IMR-90 (cell line): Measurements from ENCODE around the gene TRIM37. TPM values are rescaled to one million over a fixed set of nuclear protein-coding genes. Genes with fewer than 3 reads are reported as not detected.

Experiments
- ATAC-seq: fragments of 200-7000 bp; cut with Tn5 transposase; 2 replicates; pipeline ENCODE4 v1.9.1; 2020; ENCODE audit warnings: low read depth, mild to moderate bottlenecking, moderate library complexity
- BruUV-seq: library from RNA; stranded (reverse); fragments of 400-500 nt; replicated peaks from 2 replicates; lab custom pipeline; 2021; lab: Mats Ljungman, UMichigan
- CTCF ChIA-PET: fragments of 300-600 bp; formaldehyde crosslinking; extraction: SDS; loops from one replicate; lab custom pipeline; 2021; ENCODE audit warnings: antibody characterized with exemption; lab: Yijun Ruan, JAX
- POLR2A ChIA-PET: fragments of 300-600 bp; sonication (Branson Sonifier 250); formaldehyde crosslinking; loops from one replicate; lab custom pipeline; 2022; ENCODE audit warnings: antibody characterized with exemption; ENCODE audit not compliant: unreplicated experiment; lab: Charles Lee
- DNase-seq: peaks from one replicate; pipeline ENCODE4 v3.0.0; 2013
- H2AFZ ChIP-seq: replicated peaks from 2 replicates; pipeline ENCODE3; 2013; ENCODE audit warnings: low read length, mild to moderate bottlenecking; ENCODE audit not compliant: poor library complexity
- H2AK5ac ChIP-seq: 2 replicates; pipeline ENCODE4 v1.6.1; 2013; ENCODE audit warnings: low read depth, low read length, inconsistent platforms
- H2AK9ac ChIP-seq: replicated peaks from 2 replicates; pipeline ENCODE3; 2013; ENCODE audit warnings: mild to moderate bottlenecking, low read depth, low read length, moderate library complexity; ENCODE audit not compliant: poor library complexity
- H2BK120ac ChIP-seq: 2 replicates; pipeline ENCODE4 v1.6.1; 2013; ENCODE audit warnings: low read depth, low read length, inconsistent platforms
- H2BK15ac ChIP-seq: 3 replicates; pipeline ENCODE4 v1.6.1; 2013; ENCODE audit warnings: low read depth, low read length, inconsistent platforms
- H2BK20ac ChIP-seq: 2 replicates; pipeline ENCODE4 v1.6.1; 2013; ENCODE audit warnings: low read depth, mild to moderate bottlenecking, inconsistent platforms, low read length, moderate library complexity
- H2BK5ac ChIP-seq: 2 replicates; pipeline ENCODE4 v1.6.1; 2013; ENCODE audit warnings: mild to moderate bottlenecking, low read depth, low read length, inconsistent platforms; ENCODE audit not compliant: poor library complexity, severe bottlenecking
- H3K14ac ChIP-seq: replicated peaks from 2 replicates; pipeline ENCODE4 v1.6.1; 2013; ENCODE audit warnings: low read depth, low read length, inconsistent platforms
- H3K18ac ChIP-seq: 2 replicates; pipeline ENCODE4 v1.6.1; 2013; ENCODE audit warnings: low read depth, low read length, control low read depth
- H3K23ac ChIP-seq: 2 replicates; pipeline ENCODE4 v1.6.1; 2013; ENCODE audit warnings: low read depth, low read length, inconsistent platforms
- H3K27ac ChIP-seq: 2 replicates; pipeline ENCODE4 v1.5.1; 2013; ENCODE audit warnings: mild to moderate bottlenecking, control low read depth, low read length; ENCODE audit not compliant: insufficient read depth
- H3K27me3 ChIP-seq: 2 replicates; pipeline ENCODE4 v1.6.1; 2013; ENCODE audit warnings: low read length; ENCODE audit not compliant: control insufficient read depth, insufficient read depth
- H3K36me3 ChIP-seq: 2 replicates; pipeline ENCODE4 v1.6.1; 2013; ENCODE audit warnings: low read length, mixed read lengths; ENCODE audit not compliant: control insufficient read depth, insufficient read depth
- H3K4ac ChIP-seq: 2 replicates; pipeline ENCODE4 v1.6.1; 2013; ENCODE audit warnings: low read depth, low read length, inconsistent platforms
- H3K4me1 ChIP-seq: 2 replicates; pipeline ENCODE4 v1.6.1; 2013; ENCODE audit warnings: low read length, mixed read lengths; ENCODE audit not compliant: control insufficient read depth, insufficient read depth
- H3K4me2 ChIP-seq: 2 replicates; pipeline ENCODE4 v1.6.1; 2013; ENCODE audit warnings: low read depth, mild to moderate bottlenecking, control low read depth, low read length, moderate library complexity
- H3K4me3 ChIP-seq: 2 replicates; pipeline ENCODE4 v1.5.1; 2013; ENCODE audit warnings: low read depth, mild to moderate bottlenecking, control low read depth, low read length, moderate library complexity; ENCODE audit not compliant: insufficient read depth
- H3K56ac ChIP-seq: 2 replicates; pipeline ENCODE4 v1.6.1; 2013; ENCODE audit warnings: low read length, inconsistent platforms; ENCODE audit not compliant: insufficient read depth; ENCODE audit errors: extremely low read depth
- H3K79me1 ChIP-seq, 2 experiments: 2 replicates each; pipeline ENCODE4 v1.6.1; 2013; ENCODE audit warnings: low read length in 2 of 2, inconsistent platforms in 1 of 2, low read depth in 1 of 2
- H3K9ac ChIP-seq: 2 replicates; pipeline ENCODE4 v1.6.1; 2013; ENCODE audit warnings: low read depth, low read length, control low read depth
- H3K9me1 ChIP-seq: 2 replicates; pipeline ENCODE4 v1.6.1; 2013; ENCODE audit warnings: low read length, inconsistent platforms; ENCODE audit not compliant: insufficient read depth
- H3K9me3 ChIP-seq: 2 replicates; pipeline ENCODE4 v1.6.1; 2013; ENCODE audit warnings: low read length; ENCODE audit not compliant: control insufficient read depth, insufficient read depth
- H4K20me1 ChIP-seq: 2 replicates; pipeline ENCODE4 v1.6.1; 2013; ENCODE audit warnings: low read length, inconsistent platforms; ENCODE audit not compliant: insufficient read depth
- H4K5ac ChIP-seq: 2 replicates; pipeline ENCODE4 v1.6.1; 2013; ENCODE audit warnings: mild to moderate bottlenecking, low read depth, low read length, control low read depth
- H4K8ac ChIP-seq, 2 experiments: 2 replicates each; pipeline ENCODE4 v1.6.1; 2013; ENCODE audit warnings: low read depth in 2 of 2, low read length in 2 of 2, control low read depth in 1 of 2, inconsistent platforms in 1 of 2
- H4K91ac ChIP-seq: 2 replicates; pipeline ENCODE4 v1.6.1; 2013; ENCODE audit warnings: low read depth, low read length, inconsistent platforms; ENCODE audit not compliant: insufficient read depth
- BHLHE40 ChIP-seq: fragments of 150-350 bp; IDR thresholded peaks from 2 replicates; pipeline ENCODE4 v1.6.1; 2016; ENCODE audit warnings: mild to moderate bottlenecking, low read depth, low read length
- CEBPB ChIP-seq: IDR thresholded peaks from 2 replicates; pipeline ENCODE4 v1.6.1; 2012; ENCODE audit warnings: low read depth, low read length, improper control_type of control experiment
- CTCF ChIP-seq: conservative IDR thresholded peaks from 2 replicates; pipeline ENCODE4 v1.5.1; 2012; ENCODE audit warnings: mild to moderate bottlenecking, low read depth, low read length, improper control_type of control experiment
- FOS ChIP-seq: fragments of 150-350 bp; IDR thresholded peaks from 2 replicates; pipeline ENCODE4 v1.6.1; 2016; ENCODE audit warnings: low read depth, low read length
- MXI1 ChIP-seq: IDR thresholded peaks from 2 replicates; pipeline ENCODE4 v1.6.1; 2012; ENCODE audit warnings: low read depth, mild to moderate bottlenecking, low read length, moderate library complexity, borderline replicate concordance
- RAD21 ChIP-seq: IDR thresholded peaks from 2 replicates; pipeline ENCODE4 v1.6.1; 2012; ENCODE audit warnings: low read length, improper control_type of control experiment
- SMC3 ChIP-seq: fragments of 150-350 bp; IDR thresholded peaks from 2 replicates; pipeline ENCODE4 v1.6.1; 2016; ENCODE audit warnings: low read depth, mild to moderate bottlenecking, antibody characterized with exemption, low read length, moderate library complexity
- WGBS, 2 experiments: methylation state at CpG; one replicate each; pipeline versions ENCODE4 v1.1.5 to v1.1.7; 2013; ENCODE audit warnings: missing lambda C conversion rate in 2 of 2; ENCODE audit not compliant: insufficient read length in 1 of 2; ENCODE audit errors: extremely low coverage in 2 of 2; 5-methylcytosine and 5-hydroxymethylcytosine counted together
- dilution Hi-C: fragments of 300-500 bp; cut with HindIII; formaldehyde crosslinking; loops from one replicate; pipeline ENCODE4 v1.14.3; 2018; ENCODE audit warnings: low sequenced_read_pairs; ENCODE audit not compliant: unreplicated experiment
- in situ Hi-C: fragments of 300-500 bp; cut with MboI; formaldehyde crosslinking; loops from 3 replicates; pipeline ENCODE4 v1.14.3; 2019; ENCODE audit warnings: low sequenced_read_pairs, inconsistent platforms, mixed read lengths
- intact Hi-C: fragments of 100-400 bp; cut with micrococcal nuclease; formaldehyde crosslinking; loops from 2 replicates; pipeline ENCODE4 v1.10.0; 2022
- polyA plus RNA-seq, 3 experiments: library from polyadenylated mRNA; depleted of rRNA; stranded (reverse); fragments of >200 nt; gene quantifications; 2 replicates each; pipeline ENCODE4 v1.2.3, GENCODE V29; 2012; ENCODE audit warnings: low replicate concordance in 1 of 3
- total RNA-seq: library from RNA; depleted of rRNA; stranded (reverse); fragments of >200 nt; gene quantifications from 2 replicates; pipeline ENCODE4 v1.2.3, GENCODE V29; 2012
- TF ChIP-seq, protein P1 (sequence below): fragments of 150-350 bp; IDR thresholded peaks from 2 replicates; pipeline ENCODE4 v1.6.1; 2017; ENCODE audit warnings: mild to moderate bottlenecking, antibody characterized with exemption, low read length, low read depth

TRIM37 gene
- total and polyA plus RNA-seq, 2 of the 4 experiments (the other 2 are of a cell fraction), result 12.1 to 24.9 TPM

DNA sequence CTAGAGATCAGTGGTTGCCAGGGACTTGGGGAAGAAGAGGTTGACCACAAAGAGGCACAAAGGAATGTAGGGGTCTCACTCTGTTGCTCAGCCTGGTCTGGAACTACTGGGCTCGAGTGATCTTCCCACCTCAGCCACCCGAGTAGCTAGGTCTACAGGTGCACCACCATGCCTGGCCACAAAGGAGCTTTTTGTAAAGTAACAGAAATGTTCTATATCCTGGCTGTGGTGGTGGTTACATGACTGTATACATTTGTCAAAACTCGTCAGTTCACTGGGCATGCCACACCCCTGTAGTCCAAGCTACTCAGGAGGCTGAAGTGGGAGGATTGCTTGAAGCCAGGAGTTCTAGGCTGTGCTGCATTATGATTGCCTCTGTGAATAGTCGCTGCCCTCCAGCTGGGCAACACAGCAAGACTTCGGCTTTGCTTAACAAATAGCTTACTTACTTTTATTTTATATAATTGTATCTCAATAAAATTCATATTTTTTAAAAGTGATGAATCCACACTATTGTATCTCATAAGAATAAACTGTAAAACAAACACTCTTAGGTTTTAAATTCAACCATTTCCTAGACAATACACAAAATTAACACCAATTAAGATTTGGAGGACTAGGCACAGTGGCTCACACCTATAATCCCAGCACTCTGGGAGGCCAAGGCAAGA lies 43.3 kb upstream of the TRIM37 start:
- peak overlapping the region; percentile 43; the same call in 1 of the 2 replicates for H2AK5ac ChIP-seq
- H3K27me3 ChIP-seq, result no peaks in the 10 kb centered on the region
- no peaks in the 10 kb centered on the region for H3K9me3 ChIP-seq
- BruUV-seq, result no TSS peak
- H2BK20ac ChIP-seq, result peak overlapping the region; percentile 66
- no peak overlapping the region for H3K56ac ChIP-seq
- H4K91ac ChIP-seq, result peak overlapping the region; percentile 12; the same call in 1 of the 2 replicates
- peak overlapping the region; percentile 49 for H2BK5ac ChIP-seq
- H3K18ac ChIP-seq, result no peak overlapping the region; the same call in 1 of the 2 replicates
- ChIA-PET CTCF (interaction anchor here (0.7 kb wide), 1 partner anchor 12 kb away, joined by 4 read pairs; no protein-coding TSS in a partner anchor), POLR2A (no interaction called here)
- H2BK120ac ChIP-seq, result no peak overlapping the region
- H2AFZ ChIP-seq, result no peak overlapping the region
- peak overlapping the region; percentile 95 for H3K23ac ChIP-seq
- H4K8ac ChIP-seq, result peak overlapping the region in 1 of 2 experiments; percentile 25; a peak in 2 of 4 replicates
- dilution Hi-C loops, result no loop called here
- peak overlapping the region; percentile 52 for H3K4ac ChIP-seq
- peak overlapping the region; percentile 49; the same call in 2 of the 3 replicates for H2BK15ac ChIP-seq
- TF ChIP-seq SMC3 (no peak), CTCF (no peak), RAD21 (no peak), FOS (no peak), BHLHE40 (no peak), MXI1 (no peak), CEBPB (no peak)
- TF ChIP-seq, protein P1, sequence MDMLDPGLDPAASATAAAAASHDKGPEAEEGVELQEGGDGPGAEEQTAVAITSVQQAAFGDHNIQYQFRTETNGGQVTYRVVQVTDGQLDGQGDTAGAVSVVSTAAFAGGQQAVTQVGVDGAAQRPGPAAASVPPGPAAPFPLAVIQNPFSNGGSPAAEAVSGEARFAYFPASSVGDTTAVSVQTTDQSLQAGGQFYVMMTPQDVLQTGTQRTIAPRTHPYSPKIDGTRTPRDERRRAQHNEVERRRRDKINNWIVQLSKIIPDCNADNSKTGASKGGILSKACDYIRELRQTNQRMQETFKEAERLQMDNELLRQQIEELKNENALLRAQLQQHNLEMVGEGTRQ, result no peak
- ATAC-seq, result no peak
- H3K4me3 ChIP-seq, result no peak overlapping the region
- H3K9ac ChIP-seq, result no peak overlapping the region
- H3K36me3 ChIP-seq, result peaks cover 3% of the 10 kb centered on the region; the same call in 1 of the 2 replicates
- H2AK9ac ChIP-seq, result no peak overlapping the region
- H4K5ac ChIP-seq, result peak overlapping the region; percentile 37; the same call in 1 of the 2 replicates
- no peak for DNase-seq
- in situ Hi-C loops, result no loop called here
- peaks cover 3% of the 10 kb centered on the region for H3K4me1 ChIP-seq
- peaks cover 17% of the 10 kb centered on the region for H4K20me1 ChIP-seq
- peaks cover 9% of the 10 kb centered on the region for H3K9me1 ChIP-seq
- 83% methylated on average over 1 of the region's 5 CpGs; no CpG with 5 or more reads in 1 of the 2 experiments for WGBS, 2 experiments
- peaks cover 0 to 41% of the 10 kb centered on the region in 2 experiments for H3K79me1 ChIP-seq
- intact Hi-C loops, result loop anchor here (10.0 kb wide), 1 partner anchor 515 kb away; no protein-coding TSS in a partner anchor
- H3K27ac ChIP-seq, result peak overlapping the region; percentile 27; the same call in 1 of the 2 replicates
- no peak overlapping the region; the same call in 1 of the 2 replicates for H3K4me2 ChIP-seq
- H3K14ac ChIP-seq, result no peak overlapping the region
